H1 (cell line): ENCODE measurements around the gene PSG1. TPM values are rescaled to one million over a fixed set of nuclear protein-coding genes. Genes with fewer than 3 reads are reported as not detected.
"Not testable (repeated sequence)": the region's sequence is repeated elsewhere in the genome, so short reads cannot be mapped to it uniquely, and the experiment has no call there.

Source experiments
- CTCF ChIA-PET: fragments of 300-600 bp; sonication (Branson Sonifier 250); formaldehyde crosslinking; loops from one replicate; lab custom pipeline; 2021; ENCODE audit not compliant: partially characterized antibody; lab: Charles Lee
- POLR2A ChIA-PET: fragments of 300-600 bp; sonication (Branson Sonifier 250); formaldehyde crosslinking; loops from one replicate; lab custom pipeline; 2021; ENCODE audit warnings: inconsistent platforms; ENCODE audit not compliant: partially characterized antibody; lab: Charles Lee
- DNase-seq, 2 experiments: peaks; one replicate each; pipeline versions ENCODE4 v3.0.0 to v3.0.0-alpha.2; 2010 to 2022; ENCODE audit warnings: low spot score in 2 of 2, low read depth in 1 of 2, mixed read lengths in 1 of 2
- FAIRE-seq: peaks from 2 replicates; lab custom pipeline; 2011; peaks lifted over from hg19 to GRCh38; lab: Jason Lieb, UNC
- H2AFZ ChIP-seq: 2 replicates; pipeline ENCODE4 v1.8.1; 2012; ENCODE audit warnings: low read length, inconsistent platforms
- H2AK5ac ChIP-seq: 2 replicates; pipeline ENCODE4 v1.6.1; 2013; ENCODE audit warnings: low read depth, low read length
- H2BK120ac ChIP-seq: replicated peaks from 2 replicates; pipeline ENCODE3; 2013; ENCODE audit warnings: low read depth, low read length, inconsistent platforms
- H2BK12ac ChIP-seq: 2 replicates; pipeline ENCODE4 v1.6.1; 2013; ENCODE audit warnings: low read depth, low read length
- H2BK15ac ChIP-seq: 2 replicates; pipeline ENCODE4 v1.6.1; 2013; ENCODE audit warnings: low read length
- H2BK20ac ChIP-seq: 2 replicates; pipeline ENCODE4 v1.6.1; 2013; ENCODE audit warnings: low read length
- H2BK5ac ChIP-seq: 2 replicates; pipeline ENCODE4 v1.6.1; 2013; ENCODE audit warnings: low read depth, low read length
- H3K14ac ChIP-seq: 2 replicates; pipeline ENCODE4 v1.6.1; 2013; ENCODE audit warnings: inconsistent platforms; ENCODE audit not compliant: insufficient read length
- H3K18ac ChIP-seq: 2 replicates; pipeline ENCODE4 v1.6.1; 2013; ENCODE audit warnings: low read length; ENCODE audit errors: extremely low read depth
- H3K23ac ChIP-seq: 2 replicates; pipeline ENCODE4 v1.6.1; 2013; ENCODE audit warnings: inconsistent platforms; ENCODE audit not compliant: insufficient read length
- H3K23me2 ChIP-seq: 2 replicates; pipeline ENCODE4 v1.6.1; 2013; ENCODE audit warnings: low read depth, low read length
- H3K27ac ChIP-seq: 2 replicates; pipeline ENCODE4 v1.6.1; 2011; ENCODE audit warnings: low read depth, low read length, inconsistent platforms
- H3K27me3 ChIP-seq, 4 experiments: replicated peaks in 1 of 4; 1 replicate in 1 of 4; 2 replicates in 3 of 4; pipeline versions ENCODE4 v1.6.1 to v1.8.1; 2011 to 2013; ENCODE audit warnings: low read length in 3 of 4, mild to moderate bottlenecking in 3 of 4, inconsistent platforms in 2 of 4, mixed read lengths in 2 of 4, moderate library complexity in 1 of 4; ENCODE audit not compliant: control insufficient read depth in 3 of 4, insufficient read depth in 3 of 4; ENCODE audit errors: extremely low read depth in 1 of 4
- H3K36me3 ChIP-seq, 4 experiments: 2 replicates each; pipeline versions ENCODE4 v1.6.1 to v1.8.1; 2011 to 2013; ENCODE audit warnings: mild to moderate bottlenecking in 4 of 4, low read length in 3 of 4, moderate library complexity in 2 of 4, control low read depth in 1 of 4, inconsistent platforms in 1 of 4; ENCODE audit not compliant: insufficient read depth in 4 of 4, control insufficient read depth in 2 of 4
- H3K4ac ChIP-seq: replicated peaks from 2 replicates; pipeline ENCODE3; 2013; ENCODE audit warnings: low read length, low read depth, mixed read lengths, inconsistent platforms; ENCODE audit not compliant: insufficient read length
- H3K4me1 ChIP-seq, 4 experiments: replicated peaks in 1 of 4; 1 replicate in 1 of 4; 2 replicates in 3 of 4; pipeline versions ENCODE4 v1.6.1 to v1.8.1; 2011 to 2013; ENCODE audit warnings: low read length in 3 of 4, inconsistent platforms in 2 of 4, mixed read lengths in 1 of 4; ENCODE audit not compliant: insufficient read depth in 4 of 4, control insufficient read depth in 3 of 4
- H3K4me2 ChIP-seq, 2 experiments: 2 replicates each; pipeline versions ENCODE4 v1.6.1 to v1.8.1; 2011 to 2013; ENCODE audit warnings: low read depth in 2 of 2, low read length in 2 of 2, control low read depth in 1 of 2, inconsistent platforms in 1 of 2, mild to moderate bottlenecking in 1 of 2; ENCODE audit not compliant: insufficient read depth in 1 of 2
- H3K4me3 ChIP-seq, 4 experiments: fragments of 200-600, 300-600 bp in 1 of 4; sonication (generic), shearing (Covaris generic), sonication (Bioruptor Twin) in 1 of 4; 2 replicates each; pipeline versions ENCODE4 v1.5.1 to v1.8.1; 2011 to 2016; ENCODE audit warnings: low read length in 4 of 4, low read depth in 3 of 4, control low read depth in 2 of 4, inconsistent platforms in 2 of 4, mild to moderate bottlenecking in 2 of 4, mixed read lengths in 1 of 4, moderate library complexity in 1 of 4; ENCODE audit not compliant: insufficient read depth in 2 of 4; ENCODE audit errors: extremely low read depth in 1 of 4
- H3K56ac ChIP-seq: replicated peaks from 2 replicates; pipeline ENCODE3; 2013; ENCODE audit warnings: low read depth, mild to moderate bottlenecking, mixed read lengths, low read length, inconsistent platforms; ENCODE audit not compliant: insufficient read length
- H3K79me1 ChIP-seq: 2 replicates; pipeline ENCODE4 v1.6.1; 2013; ENCODE audit warnings: low read depth, low read length, control low read depth
- H3K79me2 ChIP-seq, 2 experiments: 2 replicates each; pipeline versions ENCODE4 v1.6.1 to v1.8.1; 2012 to 2013; ENCODE audit warnings: low read length in 2 of 2, mild to moderate bottlenecking in 2 of 2, inconsistent platforms in 1 of 2; ENCODE audit not compliant: insufficient read depth in 2 of 2, control insufficient read depth in 1 of 2
- H3K9ac ChIP-seq, 4 experiments: replicated peaks in 1 of 4; 1 replicate in 1 of 4; 2 replicates in 3 of 4; pipeline versions ENCODE4 v1.6.1 to v1.8.1; 2011 to 2013; ENCODE audit warnings: low read depth in 3 of 4, low read length in 3 of 4, control low read depth in 2 of 4, mild to moderate bottlenecking in 2 of 4, moderate library complexity in 2 of 4, inconsistent platforms in 1 of 4; ENCODE audit errors: extremely low read depth in 1 of 4
- H3K9me3 ChIP-seq, 2 experiments: 2 replicates each; pipeline versions ENCODE4 v1.6.1 to v1.8.1; 2012 to 2013; ENCODE audit warnings: mild to moderate bottlenecking in 2 of 2, moderate library complexity in 2 of 2, control low read depth in 1 of 2, inconsistent platforms in 1 of 2, low read depth in 1 of 2, low read length in 1 of 2, mixed read lengths in 1 of 2; ENCODE audit not compliant: insufficient read depth in 2 of 2
- H4K20me1 ChIP-seq, 2 experiments: replicated peaks in 1 of 2; 2 replicates each; pipeline versions ENCODE3 to v1.8.1; 2011 to 2013; ENCODE audit warnings: inconsistent platforms in 2 of 2, low read length in 2 of 2, mild to moderate bottlenecking in 1 of 2; ENCODE audit not compliant: insufficient read depth in 2 of 2, control insufficient read depth in 1 of 2
- H4K5ac ChIP-seq: 2 replicates; pipeline ENCODE4 v1.6.1; 2013; ENCODE audit warnings: low read length, low read depth, mixed read lengths, inconsistent platforms; ENCODE audit not compliant: insufficient read length
- H4K8ac ChIP-seq: 2 replicates; pipeline ENCODE4 v1.8.0; 2013; ENCODE audit warnings: mild to moderate bottlenecking, moderate library complexity, low read length, inconsistent platforms; ENCODE audit not compliant: insufficient read depth; ENCODE audit errors: extremely low read depth
- H4K91ac ChIP-seq: replicated peaks from 2 replicates; pipeline ENCODE3; 2013; ENCODE audit warnings: low read length, mixed read lengths, inconsistent platforms; ENCODE audit not compliant: insufficient read length
- WGBS, 2 experiments: shearing (Covaris generic) in 1 of 2; methylation state at CpG; one replicate each; pipeline versions ENCODE4 v1.1.6 to v1.1.7; 2013 to 2015; ENCODE audit warnings: low lambda C conversion rate in 2 of 2, mixed read lengths in 2 of 2, inconsistent platforms in 1 of 2, low coverage in 1 of 2, missing lambda C conversion rate in 1 of 2; ENCODE audit not compliant: insufficient replicate concordance in 2 of 2, insufficient coverage in 1 of 2, insufficient read length in 1 of 2; ENCODE audit errors: extremely low coverage in 1 of 2, missing lambda C conversion rate in 1 of 2; 5-methylcytosine and 5-hydroxymethylcytosine counted together
- polyA plus RNA-seq, 7 experiments: library from polyadenylated mRNA; depleted of rRNA in 3 of 7; stranded (reverse) in 5 of 7; unstranded in 2 of 7; fragments of >200 nt in 5 of 7; fragments of 200-250 nt in 2 of 7; gene quantifications; 1 replicate in 5 of 7; 2 replicates in 1 of 7; 4 replicates in 1 of 7; pipeline versions ENCODE4 v1.2.1 to v1.2.3, GENCODE V29; 2011 to 2013; ENCODE audit warnings: missing spikeins in 2 of 7, mixed read lengths in 2 of 7
- total RNA-seq: library from RNA; stranded (reverse); fragmentation: NEBNext Ultra II Directional; extraction: Animal tissue kit (Norgen Biotek cat#: 25700); gene quantifications from 2 replicates; pipeline ENCODE4 v1.2.1, GENCODE V29; 2021

Gene PSG1
- total and polyA plus RNA-seq, 2 of the 8 experiments (the other 6 are each of a cell fraction or from before 2014, with no cell fraction given) = not detected

DNA sequence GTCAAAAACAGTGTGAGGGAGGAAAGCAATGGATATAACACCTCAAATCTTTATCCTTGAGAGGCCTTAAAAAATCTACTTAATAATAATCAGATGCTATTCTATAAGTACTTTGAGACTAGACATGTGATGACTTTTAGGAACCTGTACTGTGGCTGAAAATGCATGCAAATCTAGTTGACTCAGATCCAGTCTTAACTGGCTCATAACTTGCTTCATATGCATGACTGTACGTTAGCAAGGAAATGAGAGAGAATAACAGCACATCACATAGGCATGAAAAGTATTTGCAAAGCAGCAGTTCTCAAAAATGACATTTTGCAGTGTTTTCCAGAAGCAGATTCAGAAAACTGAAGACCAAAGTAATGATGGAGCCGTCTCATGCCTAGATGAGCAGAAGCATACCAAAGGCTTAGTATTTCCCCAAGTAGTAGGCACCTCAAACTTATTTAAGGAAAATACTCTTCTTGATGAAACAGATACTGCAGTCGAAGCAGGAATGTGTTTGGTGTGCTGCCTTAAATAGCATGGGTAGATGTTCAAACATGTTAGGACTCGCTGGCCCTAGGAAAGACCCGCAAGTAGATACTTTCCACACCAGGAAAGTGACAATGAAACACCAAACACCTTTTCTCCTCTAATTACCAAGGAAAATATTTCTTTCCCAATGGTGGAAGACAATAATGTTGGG, 59.4 kb downstream of the PSG1 start:
- H3K27me3 ChIP-seq, H3K23me2 ChIP-seq, H2BK20ac ChIP-seq, H3K36me3 ChIP-seq, H2BK12ac ChIP-seq, FAIRE-seq, H3K4me1 ChIP-seq, CTCF ChIA-PET, H3K4me2 ChIP-seq, H3K56ac ChIP-seq, H4K5ac ChIP-seq, H4K8ac ChIP-seq, H4K91ac ChIP-seq, H3K9ac ChIP-seq, H3K4me3 ChIP-seq, H3K27ac ChIP-seq, H3K79me1 ChIP-seq, POLR2A ChIA-PET, H2BK120ac ChIP-seq, H2BK15ac ChIP-seq, H2BK5ac ChIP-seq, H3K23ac ChIP-seq, H2AK5ac ChIP-seq, H3K79me2 ChIP-seq, H3K18ac ChIP-seq, H2AFZ ChIP-seq, H3K4ac ChIP-seq, H4K20me1 ChIP-seq, DNase-seq, H3K14ac ChIP-seq: not testable (repeated sequence)
- 70% methylated on average over 5 of the region's 5 CpGs; no CpG with 5 or more reads in 1 of the 2 experiments for WGBS, 2 experiments
- peaks cover 27 to 60% of the 10 kb centered on the region in 2 experiments for H3K9me3 ChIP-seq
